Upper lobe of right lung (tissue), 1 donor: Measurements from ENCODE around the gene MYG1. TPM values are rescaled to one million over a fixed set of nuclear protein-coding genes. Genes with fewer than 3 reads are reported as not detected.

ENCODE experiments used
- ATAC-seq: fragments of 200-7000 bp; cut with Tn5 transposase; one replicate; pipeline ENCODE4 v1.9.1; 2020; ENCODE audit warnings: mild to moderate bottlenecking, moderate library complexity
- DNase-seq: peaks from one replicate; pipeline ENCODE4 v3.0.0-alpha.2; 2020
- H3K27ac ChIP-seq: fragments of 200-600 bp; one replicate; pipeline ENCODE4 v1.8.0; 2022
- H3K27me3 ChIP-seq: fragments of 200-600 bp; one replicate; pipeline ENCODE4 v1.8.0; 2022; ENCODE audit warnings: mild to moderate bottlenecking
- H3K36me3 ChIP-seq: fragments of 200-600 bp; one replicate; pipeline ENCODE4 v1.8.0; 2022
- H3K4me1 ChIP-seq: fragments of 200-600 bp; one replicate; pipeline ENCODE4 v1.8.0; 2022
- H3K4me3 ChIP-seq: fragments of 200-600 bp; one replicate; pipeline ENCODE4 v1.8.0; 2022; ENCODE audit warnings: mild to moderate bottlenecking
- H3K9me3 ChIP-seq: fragments of 200-600 bp; one replicate; pipeline ENCODE4 v1.8.0; 2022
- intact Hi-C: fragments of 100-400 bp; cut with DNase I; formaldehyde crosslinking; loops from one replicate; pipeline ENCODE4 v1.11.0; 2022
- total RNA-seq: library from RNA; stranded (reverse); fragmentation: NEBNext Ultra II Directional; extraction: Animal tissue kit (Norgen Biotek cat#: 25700); gene quantifications from one replicate; pipeline ENCODE4 v1.2.1, GENCODE V29; 2021
- TF ChIP-seq, protein P1 (sequence below): fragments of 200-600 bp; IDR thresholded peaks from one replicate; pipeline ENCODE4 v1.8.0; 2022; ENCODE audit warnings: antibody characterized with exemption
- donor health status: DM: no; HTN: yes; CAD: no; lungs with severe emphysema.

The MYG1 gene
- total RNA-seq, 1 donor from 2014 or later, result 41.9 TPM

DNA sequence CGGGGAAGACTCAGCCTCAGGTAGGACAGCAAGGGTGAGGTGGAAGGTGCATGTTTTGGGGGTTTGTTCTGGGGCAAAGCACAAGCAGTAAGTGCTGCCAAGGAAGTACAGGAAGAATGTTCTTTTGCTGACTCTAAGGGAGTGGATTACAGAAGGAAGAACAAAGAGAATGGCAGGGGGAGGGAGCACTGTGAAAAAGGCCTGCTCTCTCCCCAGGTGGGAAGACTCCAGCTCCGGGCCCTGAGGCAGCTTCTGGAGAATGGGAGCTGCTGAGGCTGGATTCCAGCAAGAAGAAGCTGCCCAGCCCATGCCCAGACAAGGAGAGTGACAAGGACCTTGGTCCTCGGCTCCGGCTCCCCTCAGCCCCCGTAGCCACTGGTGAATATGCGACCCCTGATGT is 11.2 kb upstream of the MYG1 start:
- DNase-seq (no peak), ATAC-seq (no peak)
- Histone ChIP-seq H3K4me3 (no peak overlapping the region), H3K27ac (no peak overlapping the region), H3K27me3 (no peaks in the 10 kb centered on the region), H3K36me3 (no peaks in the 10 kb centered on the region), H3K9me3 (no peaks in the 10 kb centered on the region), H3K4me1 (no peaks in the 10 kb centered on the region)
- TF ChIP-seq, protein P1, sequence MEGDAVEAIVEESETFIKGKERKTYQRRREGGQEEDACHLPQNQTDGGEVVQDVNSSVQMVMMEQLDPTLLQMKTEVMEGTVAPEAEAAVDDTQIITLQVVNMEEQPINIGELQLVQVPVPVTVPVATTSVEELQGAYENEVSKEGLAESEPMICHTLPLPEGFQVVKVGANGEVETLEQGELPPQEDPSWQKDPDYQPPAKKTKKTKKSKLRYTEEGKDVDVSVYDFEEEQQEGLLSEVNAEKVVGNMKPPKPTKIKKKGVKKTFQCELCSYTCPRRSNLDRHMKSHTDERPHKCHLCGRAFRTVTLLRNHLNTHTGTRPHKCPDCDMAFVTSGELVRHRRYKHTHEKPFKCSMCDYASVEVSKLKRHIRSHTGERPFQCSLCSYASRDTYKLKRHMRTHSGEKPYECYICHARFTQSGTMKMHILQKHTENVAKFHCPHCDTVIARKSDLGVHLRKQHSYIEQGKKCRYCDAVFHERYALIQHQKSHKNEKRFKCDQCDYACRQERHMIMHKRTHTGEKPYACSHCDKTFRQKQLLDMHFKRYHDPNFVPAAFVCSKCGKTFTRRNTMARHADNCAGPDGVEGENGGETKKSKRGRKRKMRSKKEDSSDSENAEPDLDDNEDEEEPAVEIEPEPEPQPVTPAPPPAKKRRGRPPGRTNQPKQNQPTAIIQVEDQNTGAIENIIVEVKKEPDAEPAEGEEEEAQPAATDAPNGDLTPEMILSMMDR, result no peak
- intact Hi-C loops, result loop anchor here (10.0 kb wide), 1 partner anchor 74 kb away; no protein-coding TSS in a partner anchor

DNA sequence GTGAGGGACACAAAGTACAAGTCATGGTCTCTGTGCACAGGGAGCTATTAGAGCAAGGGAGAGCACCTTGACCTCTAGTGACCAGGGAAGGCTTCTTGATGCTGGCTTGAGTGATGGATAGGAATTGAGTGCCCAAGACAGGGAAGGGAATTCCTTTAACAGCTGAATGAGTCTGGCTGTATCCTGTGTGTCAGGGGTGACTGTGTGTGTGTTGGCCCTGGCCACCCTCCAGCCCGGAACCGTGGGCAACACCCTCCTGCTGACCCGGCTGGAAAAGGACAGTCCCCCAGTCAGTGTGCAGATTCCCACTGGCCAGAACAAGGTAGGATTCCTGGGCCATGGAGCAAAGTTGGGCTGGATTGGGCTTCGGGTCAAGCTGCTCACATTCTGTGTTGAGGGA is 9.6 kb upstream of the MYG1 start:
- intact Hi-C loops, result loop anchor here (10.0 kb wide), 1 partner anchor 75 kb away; no protein-coding TSS in a partner anchor
- TF ChIP-seq, protein P1, result no peak

DNA sequence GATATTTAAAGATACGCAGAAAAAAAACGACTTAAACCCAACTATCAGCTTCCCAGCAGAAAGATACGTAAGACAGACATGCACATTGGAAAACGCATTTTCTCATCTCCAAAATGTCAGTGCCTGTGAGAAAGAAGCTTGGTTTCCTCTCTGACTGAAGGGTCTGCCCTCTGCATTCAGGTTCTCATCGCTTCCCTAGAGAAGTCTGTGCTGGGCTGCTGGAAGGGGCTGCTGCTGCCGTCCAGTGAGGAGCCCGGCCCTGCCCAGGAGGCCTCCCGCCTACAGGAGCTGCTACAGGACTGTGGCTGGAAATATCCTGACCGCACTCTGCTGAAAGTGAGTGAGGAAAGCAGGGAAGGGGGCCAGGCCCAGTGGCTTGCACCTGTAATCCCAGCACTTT is 8.8 kb upstream of the MYG1 start:
- TF ChIP-seq, protein P1, result no peak
- ATAC-seq, result no peak
- H3K36me3 ChIP-seq, result no peaks in the 10 kb centered on the region
- H3K27me3 ChIP-seq, result no peaks in the 10 kb centered on the region
- no peak overlapping the region for H3K27ac ChIP-seq
- no peaks in the 10 kb centered on the region for H3K9me3 ChIP-seq
- H3K4me3 ChIP-seq, result no peak overlapping the region
- no peaks in the 10 kb centered on the region for H3K4me1 ChIP-seq
- no peak for DNase-seq
- intact Hi-C loops, result no loop called here

More for the DNA sequence above, 9.6 kb upstream of the MYG1 start:
- H3K4me1 ChIP-seq, result no peaks in the 10 kb centered on the region
- no peaks in the 10 kb centered on the region for H3K9me3 ChIP-seq
- H3K36me3 ChIP-seq, result no peaks in the 10 kb centered on the region
- ATAC-seq, result no peak
- no peaks in the 10 kb centered on the region for H3K27me3 ChIP-seq
- H3K4me3 ChIP-seq, result no peak overlapping the region
- DNase-seq, result no peak
- no peak overlapping the region for H3K27ac ChIP-seq

DNA sequence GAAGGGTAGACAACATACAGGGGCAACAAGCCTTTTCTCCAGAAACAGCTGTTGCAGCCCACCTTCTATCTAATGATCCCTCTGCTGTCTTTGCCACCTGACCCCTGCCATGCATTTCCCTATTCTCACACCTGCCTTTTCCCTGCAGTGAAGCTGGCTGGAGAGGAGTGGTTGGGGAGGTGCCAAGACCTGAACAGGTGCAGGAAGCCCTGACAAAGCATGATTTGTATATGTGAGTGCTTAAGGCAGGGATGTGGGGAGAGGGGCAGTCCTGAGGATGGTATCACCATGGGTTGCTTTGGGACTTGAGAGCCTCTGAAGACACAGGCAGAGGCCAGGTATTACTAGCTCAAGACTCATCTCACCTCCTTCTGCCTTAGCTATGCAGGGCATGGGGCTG is 7.1 kb upstream of the MYG1 start:
- Histone ChIP-seq H3K4me1 (peaks cover 13% of the 10 kb centered on the region), H3K9me3 (no peaks in the 10 kb centered on the region), H3K4me3 (no peak overlapping the region), H3K27me3 (no peaks in the 10 kb centered on the region), H3K36me3 (no peaks in the 10 kb centered on the region), H3K27ac (no peak overlapping the region)
- intact Hi-C loops, result no loop called here
- TF ChIP-seq, protein P1, result no peak
- ATAC-seq (no peak), DNase-seq (no peak)

DNA sequence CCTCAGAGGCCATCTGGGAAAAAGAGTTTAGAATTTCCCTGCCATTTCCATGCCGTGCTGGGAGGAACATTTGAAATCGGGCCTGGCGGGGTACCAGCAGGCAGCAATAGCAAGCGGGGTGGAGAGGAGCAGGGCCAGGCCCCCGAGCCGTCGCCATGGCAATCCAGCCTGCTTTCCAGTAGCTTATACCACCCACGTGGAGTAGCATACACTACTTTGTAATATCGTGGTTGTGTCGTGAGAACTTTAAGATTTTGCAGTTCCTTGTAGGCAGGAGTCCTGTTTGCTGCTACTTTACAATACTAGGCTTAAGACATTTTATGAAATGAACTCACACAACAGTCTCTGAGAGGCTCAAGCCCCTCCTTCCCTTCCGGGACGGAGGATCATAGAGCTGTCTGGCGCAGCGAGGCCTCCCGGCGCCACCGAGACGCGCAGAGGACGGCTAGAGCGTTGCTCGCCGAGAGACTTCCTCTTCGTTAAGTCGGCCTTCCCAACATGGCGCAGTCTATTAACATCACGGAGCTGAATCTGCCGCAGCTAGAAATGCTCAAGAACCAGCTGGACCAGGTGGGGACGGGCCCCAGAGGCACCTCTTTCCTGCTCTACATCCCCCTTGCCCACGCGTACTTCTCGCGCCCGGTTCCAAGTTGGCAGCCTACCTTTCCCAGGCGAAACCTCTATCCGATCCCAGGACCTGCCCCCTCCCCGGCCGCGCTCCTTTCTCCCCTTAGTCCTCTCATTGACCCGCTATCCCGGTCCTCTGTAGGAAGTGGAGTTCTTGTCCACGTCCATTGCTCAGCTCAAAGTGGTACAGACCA is 4.2 kb upstream of the MYG1 start, which contains the start of gene PFDN5:
Gene PFDN5, plus strand, starts transcription at position 473 of the 821 bp plus-strand sequence. Its CDS starts 26 bp downstream, at position 499.
- DNase-seq (peak; percentile 94), ATAC-seq (peak; percentile 92)
- Histone ChIP-seq H3K4me3 (peak within 1 kb of the TSS; percentile 91), H3K27ac (peak within 1 kb of the TSS; percentile 87), H3K4me1 (peaks cover 31% of the 10 kb centered on the region), H3K9me3 (no peaks in the 10 kb centered on the region), H3K27me3 (no peaks in the 10 kb centered on the region), H3K36me3 (peaks cover 13% of the 10 kb centered on the region)
- intact Hi-C loops, result no loop called here
- TF ChIP-seq, protein P1, result peak; percentile 15
